Upper lobe of left lung (tissue), 6 donors: Measurements from ENCODE around the gene OR6K6. TPM values are rescaled to one million over a fixed set of nuclear protein-coding genes. Genes with fewer than 3 reads are reported as not detected.

Experiments
- small RNA-seq, 4 donors: library from RNA; depleted of rRNA; stranded (forward); fragments of <200 nt; gene quantifications; one replicate each; pipeline ENCODE3, GENCODE V24; 2016
- total RNA-seq, 6 donors: library from RNA; depleted of rRNA in 4 of 6; stranded (reverse); fragments of >200 nt in 4 of 6; gene quantifications; one replicate each; pipeline versions ENCODE4 v1.1.0 to v1.2.1, GENCODE V29; 2016 to 2021
- donor health status: DM: no; HTN: no; CAD: no; lungs with moderate emphysema.
- donor health status: DM: no; HTN: yes; CAD: no; lungs with severe emphysema.

The OR6K6 gene
- total RNA-seq, 6 donors from 2014 or later = not detected

Small RNA genes lying within 50 kb of the gene (small RNA-seq; reads per million reads assigned to genes)
- 0 reads per million in 4 donors for gene OR2AQ1P

Other genes starting within 250 kb of the OR6K6 start
- not detected for gene OR6Y1, start 200.3 kb upstream of the OR6K6 start, total RNA-seq
- gene OR6P1, start 184.1 kb upstream of the OR6K6 start, total RNA-seq = not detected
- gene OR10X1, start 174.8 kb upstream of the OR6K6 start, total RNA-seq = not detected
- gene OR10Z1, start 149.5 kb upstream of the OR6K6 start, total RNA-seq = not detected
- gene SPTA1, start 68.0 kb upstream of the OR6K6 start, total RNA-seq = under 1 TPM in 5 of 6 donors, not detected in 1; 0.20 to 0.57 (median 0.30) TPM
- gene OR6K2, start 54.1 kb upstream of the OR6K6 start, total RNA-seq = not detected
- gene OR6K3, start 34.0 kb upstream of the OR6K6 start, total RNA-seq = 1 to 10 TPM in 1 of 6 donors, under 1 TPM in 2, not detected in 3; 0.23 to 2.1 (median 0.81) TPM
- gene OR6N1, start 17.5 kb downstream of the OR6K6 start, total RNA-seq = 1 to 10 TPM in 2 of 6 donors, under 1 TPM in 3, not detected in 1; 0.20 to 1.9 (median 0.57) TPM
- under 1 TPM in 2 of 6 donors, not detected in 4; 0.10 to 0.26 TPM for gene OR6N2, start 26.5 kb downstream of the OR6K6 start, total RNA-seq
- 10 to 100 TPM; 16.2 to 83.3 (median 28.7) TPM for gene MNDA, start 76.6 kb downstream of the OR6K6 start, total RNA-seq
- 10 to 100 TPM in 1 of 6 donors, 1 to 10 TPM in 5; 1.8 to 14.2 (median 5.6) TPM for gene PYHIN1, start 176.8 kb downstream of the OR6K6 start, total RNA-seq